GM19468 (cell line): ENCODE data around the gene GOSR1.
"Not testable (repeated sequence)": the region's sequence is repeated elsewhere in the genome, so short reads cannot be mapped to it uniquely, and the experiment has no call there.

Source experiments
- ATAC-seq: cut with Tn5 transposase; IDR thresholded peaks from one replicate; pipeline ENCODE4 v1.9.1; 2021; ENCODE audit warnings: mild to moderate bottlenecking, moderate library complexity, moderate number of reproducible peaks; ENCODE audit not compliant: unreplicated experiment; ENCODE audit errors: extremely low read depth

The GOSR1 gene

GRCh38 chr17:30558686-30559545 is 81.7 kb downstream of the GOSR1 start:
- no peak for ATAC-seq

GRCh38 chr17:30559656-30560055 is 82.4 kb downstream of the GOSR1 start:
- ATAC-seq, result no peak

GRCh38 chr17:30560117-30561026 is 83.2 kb downstream of the GOSR1 start:
- not testable (repeated sequence) for ATAC-seq

- ATAC-seq, result not testable (repeated sequence)
Measured at GRCh38 chr17:30561766-30562165, 84.6 kb downstream of the GOSR1 start.

- not testable (repeated sequence) for ATAC-seq
Measured at GRCh38 chr17:30563131-30563904, 86.1 kb downstream of the GOSR1 start.

GRCh38 chr17:30563905-30564390 is 86.7 kb downstream of the GOSR1 start:
- ATAC-seq, result not testable (repeated sequence)

GRCh38 chr17:30564422-30565072 is 87.3 kb downstream of the GOSR1 start:
- not testable (repeated sequence) for ATAC-seq

- no peak for ATAC-seq
Measured at GRCh38 chr17:30565073-30565935, 88.1 kb downstream of the GOSR1 start.

GRCh38 chr17:30566104-30566503 is 88.9 kb downstream of the GOSR1 start:
- not testable (repeated sequence) for ATAC-seq

GRCh38 chr17:30566516-30567225 is 89.5 kb downstream of the GOSR1 start:
- ATAC-seq, result not testable (repeated sequence)

GRCh38 chr17:30567231-30568116 is 90.3 kb downstream of the GOSR1 start:
- ATAC-seq, result no peak

GRCh38 chr17:30568117-30568430 is 90.9 kb downstream of the GOSR1 start:
- ATAC-seq, result no peak

- ATAC-seq, result not testable (repeated sequence)
Measured at GRCh38 chr17:30569531-30570175, 92.4 kb downstream of the GOSR1 start.

GRCh38 chr17:30570191-30570590 is 93.0 kb downstream of the GOSR1 start:
- ATAC-seq, result no peak

GRCh38 chr17:30570596-30571265 is 93.5 kb downstream of the GOSR1 start:
- no peak for ATAC-seq

- ATAC-seq, result not testable (repeated sequence)
Measured at GRCh38 chr17:30571404-30571803, 94.2 kb downstream of the GOSR1 start.
